ENCODE data around the gene CACNA2D3.

- TF ChIP-seq CTCF (IDR thresholded peaks at IDR 0.05) (no peak), EZH2 (IDR thresholded peaks at IDR 0.05) (no peak)
Measured at GRCh38 chr3:54654776-54655175, 532.4 kb downstream of the CACNA2D3 start.
